Stimulated activated CD8-positive, alpha-beta memory T cell treated with anti-CD3 and anti-CD28 coated beads, Interleukin-4, amount 100 ng/mL, for 48 hours (primary cell): ENCODE measurements around the gene PPP2R5A.
"Not testable (repeated sequence)": the region's sequence is repeated elsewhere in the genome, so short reads cannot be mapped to it uniquely, and the experiment has no call there.

Experiments
- DNase-seq: peaks from one replicate; pipeline ENCODE4 v3.0.0-alpha.2; 2020

PPP2R5A gene

DNA sequence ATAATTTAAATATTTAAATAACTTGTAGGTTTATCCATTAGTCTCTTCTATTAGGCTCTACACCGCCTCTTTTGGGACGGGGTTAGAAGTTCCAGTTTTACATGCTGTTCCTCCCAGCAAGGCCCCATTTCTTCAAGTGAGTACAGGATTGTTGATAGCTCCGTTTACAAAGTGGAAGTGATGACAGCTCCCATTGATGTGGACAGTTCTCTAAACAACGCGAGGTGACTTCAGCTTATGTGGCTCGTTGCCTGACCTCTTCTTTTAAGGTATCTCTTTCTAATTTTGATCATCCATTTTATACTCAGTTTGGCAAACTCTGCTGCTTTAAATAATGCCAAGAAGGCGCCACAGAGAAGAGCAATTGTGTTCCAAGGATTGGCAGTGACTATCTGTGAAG, 79.8 kb downstream of the PPP2R5A start:
- DNase-seq: no peak

DNA sequence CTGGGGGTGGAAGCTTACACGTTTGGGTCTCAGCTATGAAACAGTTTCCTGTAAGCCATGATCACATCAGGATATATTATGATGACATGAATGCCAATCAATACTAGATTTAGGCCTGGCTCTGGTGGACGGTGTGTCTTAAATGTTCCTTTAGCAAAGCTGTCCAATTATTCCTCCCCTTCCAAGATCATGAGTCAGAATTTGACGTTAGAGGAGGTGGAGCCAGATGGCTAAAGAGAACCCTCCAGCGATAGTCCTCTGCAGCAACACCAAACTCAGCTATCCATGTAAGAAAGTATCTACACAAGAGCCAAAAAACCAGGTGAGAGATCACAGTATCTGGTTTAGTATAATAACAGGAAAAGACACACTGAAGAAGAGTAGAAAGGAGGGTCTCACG, 81.7 kb downstream of the PPP2R5A start:
- no peak for DNase-seq

DNA sequence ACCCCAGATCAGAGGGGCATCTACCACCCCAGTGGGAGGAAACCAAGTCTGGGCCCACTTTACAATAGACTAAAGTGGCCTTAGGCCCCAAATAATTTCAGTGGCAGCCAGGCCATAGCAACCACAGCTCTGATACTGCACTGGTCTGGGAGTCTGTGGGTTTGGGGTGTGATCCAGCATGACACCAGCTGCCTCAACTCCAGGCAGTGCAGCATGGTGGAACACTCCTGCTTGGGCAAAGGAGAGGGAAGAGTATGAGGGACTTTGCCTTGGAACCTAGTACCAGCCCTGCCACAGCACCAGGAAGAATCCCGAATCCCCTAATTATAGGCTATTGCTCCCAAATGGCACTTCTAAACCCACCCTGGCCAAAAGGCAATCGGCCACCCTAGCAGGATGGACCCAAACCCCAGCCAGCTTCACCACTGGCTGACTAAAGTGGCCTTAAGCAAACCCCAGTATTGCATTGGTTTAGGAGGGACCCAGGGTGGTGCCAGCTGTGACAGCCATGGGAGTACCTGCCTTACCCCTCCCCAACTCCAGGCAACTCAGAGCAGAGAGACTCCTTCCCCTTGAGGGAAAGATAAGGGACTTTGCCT, 82.4 kb downstream of the PPP2R5A start:
- no peak for DNase-seq

DNA sequence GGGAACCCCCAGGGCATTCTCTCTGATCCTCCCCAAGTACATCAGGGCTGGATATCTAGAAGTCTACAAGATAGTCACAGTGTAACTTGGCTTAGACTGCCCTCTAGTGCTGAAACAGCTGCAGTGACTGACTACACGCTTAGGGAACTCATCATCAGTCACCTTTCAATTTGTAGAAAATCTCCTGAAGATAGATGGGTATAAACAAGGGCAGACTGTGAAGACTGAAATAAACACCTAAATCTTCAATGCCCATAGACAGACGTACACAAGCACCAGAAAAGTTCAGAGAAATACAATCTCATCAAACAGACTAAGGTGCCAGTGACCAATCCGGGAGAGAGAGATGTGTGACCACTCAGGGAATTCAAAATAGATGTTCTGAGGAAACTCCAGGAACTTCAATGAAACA, 82.9 kb downstream of the PPP2R5A start:
- peak; percentile 60 for DNase-seq

DNA sequence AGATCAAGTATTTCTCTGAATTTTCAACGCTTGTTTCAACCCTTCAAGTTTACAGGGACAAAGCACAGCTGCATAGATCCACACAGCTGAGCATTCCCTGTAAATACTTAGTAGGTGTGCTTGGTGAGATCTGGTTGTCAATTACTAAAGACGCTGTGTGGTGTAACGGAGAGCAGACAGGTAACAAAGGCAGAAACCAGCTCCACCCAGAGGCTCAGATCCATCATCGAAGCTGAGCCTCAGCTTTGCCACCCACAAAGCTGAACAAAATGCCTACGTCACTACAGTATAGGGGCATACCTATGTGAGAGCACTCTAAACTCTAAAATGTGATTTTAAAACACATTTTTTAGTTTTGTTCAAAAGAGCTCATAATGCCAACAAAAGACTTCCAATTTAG, 90.8 kb downstream of the PPP2R5A start:
- no peak for DNase-seq

DNA sequence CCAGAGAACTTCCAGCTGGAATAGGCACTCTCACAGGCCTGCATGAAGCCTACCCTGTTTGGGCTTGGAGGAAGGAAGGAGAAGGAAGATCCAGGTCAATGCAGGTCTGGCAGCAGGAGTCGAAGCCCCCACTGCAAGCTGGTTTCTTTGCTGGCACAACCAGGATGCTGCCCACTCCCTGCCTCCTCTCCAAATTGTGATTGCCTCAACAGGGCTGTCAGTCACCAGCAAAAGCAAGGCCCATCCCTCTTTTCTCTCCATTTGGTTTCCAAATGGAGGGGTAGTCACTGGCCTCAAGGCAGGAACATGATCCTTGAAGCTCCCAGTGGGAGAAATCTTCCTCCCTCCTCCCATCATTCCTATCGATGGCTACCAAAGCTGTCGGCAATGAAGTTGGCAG, 92.4 kb downstream of the PPP2R5A start:
- no peak for DNase-seq

DNA sequence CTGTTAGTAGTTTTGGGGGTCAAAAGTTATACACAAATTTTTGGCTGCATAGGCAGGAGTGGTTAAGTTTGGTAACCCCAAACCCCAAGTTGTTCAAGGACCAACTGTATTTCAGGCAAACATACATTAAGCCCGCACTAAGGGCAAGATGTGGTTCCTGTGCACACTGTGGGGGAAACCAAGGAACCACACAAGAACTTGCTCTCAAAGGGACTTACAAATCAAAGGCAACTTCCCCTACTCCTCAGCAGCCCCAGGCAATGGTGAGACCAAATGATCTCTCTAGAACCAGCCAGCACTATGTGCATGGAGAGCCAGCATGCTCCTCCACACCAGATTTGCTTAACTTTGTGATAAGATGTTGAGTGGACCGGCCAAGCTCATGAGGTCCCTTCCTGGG, 94.2 kb downstream of the PPP2R5A start:
- no peak for DNase-seq

DNA sequence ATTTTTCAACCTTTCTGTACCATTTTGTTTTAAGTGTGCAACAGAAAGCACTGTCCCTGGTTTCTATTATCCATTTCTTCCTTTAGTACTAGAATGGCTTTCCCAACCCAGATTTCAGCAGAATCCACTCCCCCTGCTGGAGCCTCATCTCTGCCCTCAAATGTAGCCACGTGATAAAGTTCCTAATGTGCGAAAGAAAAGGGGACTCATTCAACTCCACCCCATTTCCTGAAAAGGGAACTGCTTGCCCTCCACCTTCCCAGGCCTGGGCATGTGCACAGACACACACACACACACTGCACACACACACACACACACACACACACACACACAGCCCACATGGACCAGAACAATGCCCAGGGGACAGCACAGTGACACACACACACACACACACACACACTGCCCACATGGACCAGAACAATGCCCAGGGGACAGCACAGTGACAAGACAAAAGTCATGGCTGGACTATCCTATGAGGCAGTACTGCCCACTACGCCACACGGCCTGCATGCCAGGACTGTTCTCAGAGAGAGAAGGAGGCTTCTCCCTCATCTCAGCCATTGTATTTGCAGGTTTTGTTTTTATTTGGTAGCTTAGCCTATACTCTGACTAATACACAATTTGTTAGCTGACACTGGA, 96.3 kb downstream of the PPP2R5A start:
- DNase-seq: no peak

DNA sequence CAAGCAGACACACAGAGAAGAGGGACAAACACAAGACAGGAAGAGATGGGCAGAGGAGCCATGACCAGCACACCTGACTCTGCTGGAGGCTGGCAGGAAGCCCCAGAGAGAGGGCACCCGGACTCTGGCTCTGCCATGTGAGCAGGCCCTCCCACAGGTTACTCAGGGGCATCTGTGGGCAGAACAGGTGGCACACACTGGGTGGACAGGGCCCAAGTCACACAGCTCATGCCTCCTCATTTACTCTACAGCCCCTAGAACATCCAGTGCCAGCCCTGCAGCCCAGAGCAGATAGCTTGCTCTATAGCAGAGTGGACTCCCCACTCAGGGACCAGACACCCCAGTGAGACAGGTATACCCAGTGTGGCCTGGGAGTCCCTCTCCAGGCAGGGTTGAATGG, 100.8 kb downstream of the PPP2R5A start:
- no peak for DNase-seq

DNA sequence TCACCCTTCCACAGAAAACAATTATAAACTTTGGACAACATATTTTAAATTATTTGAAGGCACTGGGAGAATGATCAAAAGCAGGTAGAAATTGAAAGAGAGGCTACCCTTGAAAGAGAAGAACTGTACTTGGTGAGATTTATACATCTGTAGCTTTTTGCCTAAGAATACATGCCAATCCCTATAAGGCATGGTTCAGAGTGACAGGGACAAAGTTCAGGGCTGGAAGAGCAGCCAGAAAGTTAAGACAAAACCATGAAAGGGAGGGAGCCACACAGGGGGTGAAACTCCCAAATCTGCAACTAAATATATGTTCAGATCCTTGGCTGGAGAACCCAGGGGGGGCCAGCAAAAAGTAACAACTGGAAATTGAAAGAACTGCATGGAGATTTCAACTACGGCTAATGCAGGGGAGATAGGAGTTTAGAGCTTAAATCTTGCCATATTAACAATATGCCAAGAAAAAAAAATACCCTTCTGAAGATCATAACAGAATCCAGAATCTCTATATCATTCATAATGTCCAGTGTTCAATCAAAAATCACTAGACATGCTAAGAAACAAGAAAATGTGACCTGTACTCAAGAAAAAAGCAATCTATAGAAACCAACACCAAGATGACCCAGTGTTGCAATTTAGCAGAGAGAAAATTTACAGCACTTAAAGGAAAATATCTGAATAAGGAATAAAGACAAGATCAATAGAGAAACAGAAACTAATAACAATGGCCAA, 103.9 kb downstream of the PPP2R5A start:
- no peak for DNase-seq

DNA sequence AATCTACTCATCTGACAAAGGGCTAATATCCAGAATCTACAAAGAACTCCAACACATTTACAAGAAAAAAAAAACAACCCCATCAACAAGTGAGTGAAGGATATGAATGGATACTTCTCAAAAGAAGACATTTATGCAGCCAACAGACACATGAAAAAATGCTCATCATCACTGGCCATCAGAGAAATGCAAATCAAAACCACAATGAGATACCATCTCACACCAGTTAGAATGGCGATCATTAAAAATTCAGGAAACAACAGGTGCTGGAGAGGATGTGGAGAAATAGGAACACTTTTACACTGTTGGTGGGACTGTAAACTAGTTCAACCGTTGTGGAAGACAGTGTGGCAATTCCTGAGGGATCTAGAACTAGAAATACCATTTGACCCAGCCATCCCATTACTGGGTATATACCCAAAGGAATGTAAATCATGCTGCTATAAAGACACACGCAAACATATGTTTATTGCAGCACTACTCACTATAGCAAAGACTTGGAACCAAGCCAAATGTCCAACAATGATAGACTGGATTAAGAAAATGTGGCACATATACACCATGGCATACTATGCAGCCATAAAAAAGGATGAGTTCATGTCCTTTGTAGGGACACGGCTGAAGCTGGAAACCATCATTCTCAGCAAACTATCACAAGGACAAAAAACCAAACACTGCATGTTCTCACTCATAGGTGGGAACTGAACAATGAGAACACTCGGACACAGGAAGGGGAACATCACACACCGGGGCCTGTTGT, 110.6 kb downstream of the PPP2R5A start:
- not testable (repeated sequence) for DNase-seq

DNA sequence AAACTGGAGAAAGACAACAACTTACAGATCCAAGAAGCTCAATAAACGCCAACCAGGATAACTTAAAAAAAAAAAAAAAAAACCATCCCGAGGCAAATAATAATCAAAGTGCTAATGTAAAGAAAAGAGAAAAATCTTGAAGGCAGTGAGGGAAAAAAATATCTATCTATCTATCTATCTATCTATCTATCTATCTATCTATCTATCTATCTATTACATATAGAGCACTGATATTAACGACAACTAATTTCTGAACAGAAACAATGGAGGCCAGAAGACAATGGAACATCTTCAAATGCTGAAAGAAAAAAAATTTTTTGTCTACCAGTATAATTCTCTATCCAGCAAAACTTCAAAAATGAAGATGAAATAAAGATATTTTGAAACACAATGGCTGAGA, 111.4 kb downstream of the PPP2R5A start:
- no peak for DNase-seq

DNA sequence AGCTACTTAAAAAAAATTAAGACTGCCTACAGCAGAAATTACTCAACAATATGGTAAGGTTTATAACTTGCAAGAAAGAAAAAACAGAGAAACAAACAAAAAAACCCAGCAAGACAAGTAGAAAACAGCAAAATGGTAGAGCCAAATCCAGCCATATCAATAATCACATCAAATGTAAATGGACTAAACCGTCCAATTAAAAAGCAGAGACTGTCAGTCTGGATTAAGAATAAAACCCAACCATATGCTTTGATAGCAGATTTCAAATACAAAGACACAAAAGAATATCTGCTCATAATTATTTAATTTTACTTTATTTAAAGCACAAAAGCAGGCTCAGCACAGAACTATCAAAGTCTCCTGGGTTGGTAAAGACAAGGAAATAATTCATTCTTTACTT, 112.0 kb downstream of the PPP2R5A start:
- no peak for DNase-seq

DNA sequence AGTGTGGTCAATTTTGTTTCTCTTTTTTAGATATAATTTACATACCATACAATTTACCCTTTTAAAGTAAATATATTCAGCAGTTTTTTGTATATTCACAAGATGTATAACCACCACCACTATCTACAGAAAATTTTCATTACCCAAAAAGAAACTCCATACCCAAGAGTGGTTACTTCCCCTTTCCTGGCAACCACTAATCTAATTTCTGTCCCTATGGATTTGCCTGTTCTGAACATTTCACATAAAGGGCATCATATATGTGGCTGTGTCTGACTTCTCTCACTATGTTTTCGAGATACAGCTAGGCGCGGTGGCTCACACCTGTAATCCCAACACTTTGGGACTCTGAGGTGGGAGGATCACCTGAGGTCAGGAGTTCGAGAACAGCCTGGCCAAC, 115.8 kb downstream of the PPP2R5A start:
- no peak for DNase-seq

DNA sequence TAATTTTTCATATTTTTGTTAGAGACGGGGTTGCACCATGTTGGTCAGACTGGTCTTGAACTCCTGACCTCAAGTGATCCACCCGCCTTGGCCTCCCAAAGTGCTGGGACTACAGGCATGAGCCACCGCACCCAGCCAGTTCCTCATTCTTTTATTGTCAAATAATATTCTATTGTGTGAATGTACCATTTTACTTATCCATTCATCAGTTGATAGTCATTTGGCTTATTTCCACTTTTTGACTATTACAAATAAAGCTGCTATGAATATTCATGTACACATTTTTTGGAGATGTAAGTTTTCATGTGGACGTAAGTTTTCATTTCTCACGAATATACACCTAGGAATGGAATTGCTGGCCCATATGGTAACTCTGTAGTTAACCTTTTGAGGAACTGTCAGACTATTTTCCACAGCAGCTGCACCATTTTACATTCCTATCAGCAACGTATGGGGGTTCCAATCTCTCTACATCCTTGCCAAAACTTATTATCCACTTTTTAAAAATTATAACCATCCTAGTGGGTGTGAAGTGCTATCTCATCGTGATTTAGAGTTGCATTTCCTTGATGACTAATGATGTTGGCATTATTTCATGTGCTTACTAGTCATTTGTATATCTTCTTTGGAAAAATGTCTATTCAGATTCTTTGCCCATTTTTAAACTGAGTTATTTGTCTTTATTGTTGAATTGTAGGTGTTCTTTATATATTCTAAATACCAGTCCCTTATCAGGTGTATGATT, 116.8 kb downstream of the PPP2R5A start:
- DNase-seq: no peak

DNA sequence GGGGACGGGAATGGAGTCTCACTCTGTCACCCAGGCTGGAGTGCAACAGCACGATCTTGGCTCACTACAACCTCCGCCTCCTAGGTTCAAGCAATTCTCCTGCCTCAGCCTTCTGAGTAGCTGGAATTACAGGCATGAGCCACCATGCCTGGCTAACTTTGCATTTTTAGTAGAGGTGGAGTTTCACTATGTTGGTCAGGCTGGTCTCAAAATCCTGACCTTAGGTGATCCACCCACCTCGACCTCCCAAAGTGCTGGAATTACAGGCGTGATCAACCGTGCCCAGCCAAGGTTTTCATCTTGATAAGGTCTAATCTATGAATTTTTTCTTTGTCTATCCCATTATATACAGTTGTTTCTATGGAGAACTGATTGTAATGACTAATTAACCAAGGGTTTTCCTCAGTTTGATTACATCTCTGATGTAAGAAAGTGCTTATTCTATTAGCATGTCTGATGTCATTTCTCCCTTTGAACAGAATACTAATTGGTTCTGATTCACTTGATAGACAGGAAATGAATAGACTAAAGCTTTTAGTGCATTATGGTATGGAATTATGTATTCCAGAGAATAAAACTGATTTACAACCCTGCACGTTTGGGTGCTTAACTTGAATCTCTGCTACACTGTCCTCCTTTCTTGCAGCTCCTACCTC, 117.6 kb downstream of the PPP2R5A start:
- DNase-seq: no peak

DNA sequence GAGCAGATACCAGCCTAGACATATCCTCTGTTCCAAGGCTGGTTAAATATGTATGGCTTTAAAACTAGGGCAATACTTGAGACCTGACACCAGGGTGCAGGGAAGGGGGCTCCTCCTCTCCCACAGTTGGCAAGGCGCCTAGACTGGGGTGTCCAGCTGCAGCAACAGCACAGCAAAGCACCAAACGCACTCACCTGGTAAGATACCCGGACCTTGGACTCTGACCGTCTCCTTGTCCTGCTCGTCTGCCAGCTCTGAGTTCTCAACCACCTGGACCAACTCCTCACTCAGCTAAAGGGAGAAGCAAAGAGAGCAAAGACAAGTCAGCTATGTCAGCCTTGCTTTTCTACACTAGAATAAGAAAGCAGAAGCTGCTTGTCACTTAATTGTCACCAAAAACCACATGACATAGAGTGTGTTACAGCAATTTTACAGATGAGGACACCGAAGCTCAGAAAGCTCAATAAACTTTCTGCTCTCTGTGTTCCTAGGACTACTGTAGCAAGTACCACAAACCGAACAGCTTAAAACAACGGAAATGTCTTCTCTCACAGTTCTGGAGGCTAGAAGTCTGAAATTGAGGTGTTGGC, 125.1 kb downstream of the PPP2R5A start:
- no peak for DNase-seq
